ENCODE data around the gene IGFLR1. TPM values are rescaled to one million over a fixed set of nuclear protein-coding genes. Genes with fewer than 3 reads are reported as not detected.

Gene IGFLR1
- polyA plus RNA-seq, 2 of the 4 experiments (the other 2 are of a cell fraction), result 6.4 to 14.4 TPM

GRCh38 chr19:35744430-35745327 is 2.4 kb upstream of the IGFLR1 start (continued):
- TF ChIP-seq ZFP36 (IDR thresholded peaks at IDR 0.05; ENCODE audit: borderline replicate concordance, partially characterized antibody) (peak; percentile 8), MYC (IDR thresholded peaks at IDR 0.05; ENCODE audit: borderline replicate concordance, low read length) (peak; percentile 70; the same call in 1 of the 2 replicates), BCL3 (IDR thresholded peaks at IDR 0.05) (peak; percentile 70; the same call in 2 of the 3 replicates), E2F6 (IDR thresholded peaks at IDR 0.05; ENCODE audit: borderline replicate concordance, low read depth) (peak; percentile 92; the same call in 1 of the 2 replicates), KDM1A (IDR thresholded peaks at IDR 0.05; ENCODE audit: low read depth) (no peak), REST (IDR thresholded peaks at IDR 0.05) (peak; percentile 29; the same call in 1 of the 2 replicates), HOXA7 (CRISPR knock-in tag; IDR thresholded peaks at IDR 0.05) (no peak)

- ATAC-seq, result no peak
- H3K27ac ChIP-seq, result peak overlapping the region in 1 of 2 experiments; percentile 93; a peak in 2 of 6 replicates
- CTCF ChIA-PET, result interaction anchor here (0.6 to 3.8 kb wide), 19 partner anchors 9 to 310 kb away, joined by 3 to 29 read pairs (median 3); partner anchors contain the start of gene THAP8
- WGBS (ENCODE audit: missing lambda C conversion rate), result 78% methylated on average over 19 of the region's 19 CpGs
- no peak for FAIRE-seq
- no peaks in the 10 kb centered on the region for H3K9me3 ChIP-seq
- POLR2A ChIA-PET, result interaction anchor here (0.8 to 1.7 kb wide), 6 partner anchors 9 to 100 kb away, joined by 3 to 6 read pairs (median 4); partner anchors contain the start of genes COX6B1 and PROSER3
- peak overlapping the region; percentile 80 for H3K4me2 ChIP-seq
- TF ChIP-seq EP300 (IDR thresholded peaks at IDR 0.05) (no peak), CBX8 (IDR thresholded peaks at IDR 0.05) (no peak), ZSCAN20 (CRISPR knock-in tag; IDR thresholded peaks at IDR 0.05) (no peak), TFCP2L1 (CRISPR knock-in tag; IDR thresholded peaks at IDR 0.05) (no peak), RARB (CRISPR knock-in tag; IDR thresholded peaks at IDR 0.05) (no peak), HDAC2 (IDR thresholded peaks at IDR 0.05) (no peak), MAZ (IDR thresholded peaks at IDR 0.05; ENCODE audit: borderline replicate concordance, low read depth, low read length) (no peak), EHF (CRISPR knock-in tag; IDR thresholded peaks at IDR 0.05) (no peak), FOSL2 (IDR thresholded peaks at IDR 0.05) (no peak), FOSL2 (CRISPR knock-in tag; IDR thresholded peaks at IDR 0.05) (no peak), HES2 (IDR thresholded peaks at IDR 0.05) (no peak), CHD4 (IDR thresholded peaks at IDR 0.05; ENCODE audit: borderline replicate concordance) (no peak), PBX3 (IDR thresholded peaks at IDR 0.05) (no peak), JUN (IDR thresholded peaks at IDR 0.05) (no peak)
- peak overlapping the region; percentile 79; the same call in 2 of the 3 replicates for H3K4me3 ChIP-seq
- H3K4me1 ChIP-seq, result peaks cover 36% of the 10 kb centered on the region
- no peak for DNase-seq (ENCODE audit: low read depth in 1 of 2, low spot score in 1 of 2)
These were observed 1.6 kb upstream of the IGFLR1 start for GRCh38 chr19:35743640-35744429.
